SU-DHL-6 (cell line): Measurements from ENCODE around the gene OR10A3.

Experiments used
- H2AFZ ChIP-seq: fragments of 200-600 bp; sonication (generic); 2 replicates; pipeline ENCODE4 v1.6.1; 2014; ENCODE audit warnings: low read depth, mild to moderate bottlenecking, moderate library complexity, mixed read lengths, antibody characterized with exemption, low read length; ENCODE audit not compliant: severe bottlenecking
- H3F3A ChIP-seq: fragments of 200-600 bp; shearing (Covaris generic); 2 replicates; pipeline ENCODE4 v1.6.0; 2016; ENCODE audit warnings: antibody characterized with exemption, mild to moderate bottlenecking; ENCODE audit not compliant: insufficient read depth
- H3K27ac ChIP-seq: fragments of 200-600 bp; sonication (generic); 2 replicates; pipeline ENCODE4 v1.5.1; 2016; ENCODE audit warnings: low read depth, mild to moderate bottlenecking, low read length, moderate library complexity, mixed read lengths
- H3K27me3 ChIP-seq: fragments of 200-600 bp; sonication (generic), shearing (Covaris generic); 2 replicates; pipeline ENCODE4 v1.6.0; 2014; ENCODE audit warnings: mild to moderate bottlenecking, low read length
- H3K36me3 ChIP-seq: fragments of 200-600 bp; sonication (generic); 2 replicates; pipeline ENCODE4 v1.6.1; 2014; ENCODE audit warnings: mild to moderate bottlenecking, low read length, mixed read lengths
- H3K4me2 ChIP-seq: fragments of 300-600, 200-600 bp; shearing (Covaris generic), sonication (generic); 2 replicates; pipeline ENCODE4 v1.6.0; 2014; ENCODE audit warnings: low read length, low read depth, mild to moderate bottlenecking; ENCODE audit not compliant: poor library complexity, severe bottlenecking
- H3K4me3 ChIP-seq: fragments of 200-600 bp; sonication (generic); 2 replicates; pipeline ENCODE4 v1.5.1; 2014; ENCODE audit warnings: antibody characterized with exemption, low read length, mild to moderate bottlenecking, mixed read lengths; ENCODE audit not compliant: insufficient read depth, poor library complexity, severe bottlenecking
- H3K79me2 ChIP-seq: fragments of 200-600 bp; sonication (generic); 2 replicates; pipeline ENCODE4 v1.6.1; 2014; ENCODE audit warnings: mild to moderate bottlenecking, low read length, moderate library complexity; ENCODE audit not compliant: insufficient read depth
- H3K9ac ChIP-seq: fragments of 200-600 bp; sonication (generic); 2 replicates; pipeline ENCODE4 v1.7.0; 2014; ENCODE audit warnings: mild to moderate bottlenecking, low read length
- H3K9me2 ChIP-seq: fragments of 200-600 bp; sonication (generic); replicated peaks from 2 replicates; pipeline ENCODE4 v1.6.1; 2014; ENCODE audit warnings: low read length; ENCODE audit not compliant: insufficient read depth
- H3K9me3 ChIP-seq: fragments of 200-600 bp; sonication (generic); 2 replicates; pipeline ENCODE4 v1.6.1; 2014; ENCODE audit warnings: low read length, mixed read lengths; ENCODE audit not compliant: insufficient read depth
- H4K20me1 ChIP-seq: fragments of 200-600 bp; sonication (generic); 2 replicates; pipeline ENCODE4 v1.6.1; 2014; ENCODE audit warnings: low read depth, mild to moderate bottlenecking, antibody characterized with exemption, low read length, moderate library complexity, mixed read lengths
- EZH2phosphoT487 ChIP-seq: fragments of 200-600 bp; sonication (generic), shearing (Covaris generic); conservative IDR thresholded peaks from 2 replicates; pipeline ENCODE4 v1.6.1; 2018; ENCODE audit warnings: mild to moderate bottlenecking, antibody characterized with exemption, low read length, moderate library complexity, mixed read lengths
- TF ChIP-seq, protein P1 (sequence below): fragments of 200-600 bp; sonication (generic); IDR thresholded peaks from one replicate; pipeline ENCODE4 v1.5.1; 2017; ENCODE audit warnings: antibody characterized with exemption, mild to moderate bottlenecking, low read length, moderate library complexity; ENCODE audit not compliant: insufficient read depth, poor library complexity, severe bottlenecking

Gene OR10A3

DNA sequence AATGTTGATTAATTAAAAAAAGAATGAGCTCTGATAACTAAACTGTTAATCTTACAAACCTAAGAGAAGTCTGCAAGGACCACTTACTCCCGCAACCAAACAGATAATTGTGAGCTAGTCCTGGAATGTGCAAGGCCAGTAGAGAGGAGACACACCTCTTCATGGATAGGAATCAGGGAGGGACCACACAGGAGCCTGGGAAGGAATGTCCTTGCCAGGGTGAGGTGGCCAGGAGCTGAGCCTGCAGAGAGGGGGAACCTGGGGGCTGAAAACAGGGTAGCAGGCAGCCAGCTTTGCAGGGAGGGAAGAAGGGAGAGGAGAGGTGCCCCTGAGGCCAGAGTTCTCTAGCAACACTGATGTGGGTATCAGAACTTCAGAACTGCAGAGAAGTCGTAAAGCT, 33.2 kb upstream of the OR10A3 start:
- Histone ChIP-seq H3K36me3 (no peaks in the 10 kb centered on the region), H3K9ac (no peak overlapping the region), H3K4me2 (no peak overlapping the region), H3K79me2 (no peaks in the 10 kb centered on the region), H3F3A (no peaks in the 10 kb centered on the region), H2AFZ (no peak overlapping the region), H3K27ac (no peak overlapping the region), H3K9me3 (no peaks in the 10 kb centered on the region), H3K4me3 (no peak overlapping the region), H3K9me2 (no peaks in the 10 kb centered on the region), H3K27me3 (no peaks in the 10 kb centered on the region), H4K20me1 (no peaks in the 10 kb centered on the region)
- TF ChIP-seq, protein P1, sequence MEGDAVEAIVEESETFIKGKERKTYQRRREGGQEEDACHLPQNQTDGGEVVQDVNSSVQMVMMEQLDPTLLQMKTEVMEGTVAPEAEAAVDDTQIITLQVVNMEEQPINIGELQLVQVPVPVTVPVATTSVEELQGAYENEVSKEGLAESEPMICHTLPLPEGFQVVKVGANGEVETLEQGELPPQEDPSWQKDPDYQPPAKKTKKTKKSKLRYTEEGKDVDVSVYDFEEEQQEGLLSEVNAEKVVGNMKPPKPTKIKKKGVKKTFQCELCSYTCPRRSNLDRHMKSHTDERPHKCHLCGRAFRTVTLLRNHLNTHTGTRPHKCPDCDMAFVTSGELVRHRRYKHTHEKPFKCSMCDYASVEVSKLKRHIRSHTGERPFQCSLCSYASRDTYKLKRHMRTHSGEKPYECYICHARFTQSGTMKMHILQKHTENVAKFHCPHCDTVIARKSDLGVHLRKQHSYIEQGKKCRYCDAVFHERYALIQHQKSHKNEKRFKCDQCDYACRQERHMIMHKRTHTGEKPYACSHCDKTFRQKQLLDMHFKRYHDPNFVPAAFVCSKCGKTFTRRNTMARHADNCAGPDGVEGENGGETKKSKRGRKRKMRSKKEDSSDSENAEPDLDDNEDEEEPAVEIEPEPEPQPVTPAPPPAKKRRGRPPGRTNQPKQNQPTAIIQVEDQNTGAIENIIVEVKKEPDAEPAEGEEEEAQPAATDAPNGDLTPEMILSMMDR = no peak
- TF ChIP-seq EZH2phosphoT487 = no peak

DNA sequence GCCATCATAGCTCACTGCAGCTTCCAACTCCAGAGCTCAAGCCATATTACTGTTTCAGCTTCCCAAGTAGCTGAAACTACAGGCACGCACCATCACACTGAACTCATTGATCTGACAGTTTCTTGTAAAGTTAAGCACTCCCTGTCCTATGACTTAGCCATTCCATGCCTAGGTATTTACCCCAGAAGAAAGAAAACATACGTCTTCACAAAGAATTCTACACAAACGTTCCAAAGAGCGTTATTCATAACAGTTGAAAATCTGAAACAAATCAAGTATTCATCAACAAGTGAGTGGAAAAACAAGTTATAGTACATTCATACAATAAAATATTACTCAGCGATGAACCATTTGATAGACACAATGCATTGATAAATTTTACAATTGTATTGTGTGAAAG, 31.5 kb upstream of the OR10A3 start:
- no peaks in the 10 kb centered on the region for H3K27me3 ChIP-seq
- TF ChIP-seq, protein P1 = no peak
- TF ChIP-seq EZH2phosphoT487 = no peak
- no peak overlapping the region for H3K27ac ChIP-seq

DNA sequence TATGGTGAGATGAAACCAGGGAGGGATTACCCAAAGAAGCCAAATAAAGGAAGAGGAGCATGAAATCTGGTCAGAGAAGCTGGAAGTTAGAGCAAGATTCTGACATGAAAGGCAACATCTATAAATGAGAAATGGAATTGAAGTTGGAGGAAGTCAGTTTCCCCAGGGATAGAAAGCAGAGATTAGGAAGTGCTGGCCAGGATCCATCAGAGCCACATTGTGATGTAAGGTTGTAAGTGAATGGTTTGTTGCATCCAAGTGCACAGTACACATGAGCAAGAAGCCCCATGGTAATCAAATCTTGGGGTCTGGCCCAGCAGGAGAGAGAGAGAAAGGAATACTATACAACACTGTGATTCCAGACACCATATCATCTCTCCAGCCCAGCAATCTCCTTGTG, 30.3 kb upstream of the OR10A3 start:
- Histone ChIP-seq H3K27me3 (no peaks in the 10 kb centered on the region), H3F3A (no peaks in the 10 kb centered on the region), H3K79me2 (no peaks in the 10 kb centered on the region), H3K9ac (no peak overlapping the region), H3K9me2 (no peaks in the 10 kb centered on the region), H3K4me2 (no peak overlapping the region), H2AFZ (no peak overlapping the region), H4K20me1 (no peaks in the 10 kb centered on the region), H3K36me3 (no peaks in the 10 kb centered on the region), H3K9me3 (no peaks in the 10 kb centered on the region), H3K27ac (no peak overlapping the region), H3K4me3 (no peak overlapping the region)
- TF ChIP-seq EZH2phosphoT487 = no peak
- TF ChIP-seq, protein P1 = no peak

More for the DNA sequence above, 31.5 kb upstream of the OR10A3 start:
- no peaks in the 10 kb centered on the region for H3K9me2 ChIP-seq
- no peak overlapping the region for H3K4me2 ChIP-seq
- no peak overlapping the region for H3K9ac ChIP-seq
- H3K9me3 ChIP-seq = no peaks in the 10 kb centered on the region
- no peaks in the 10 kb centered on the region for H3K36me3 ChIP-seq
- H3F3A ChIP-seq = no peaks in the 10 kb centered on the region
- H4K20me1 ChIP-seq = no peaks in the 10 kb centered on the region
- no peaks in the 10 kb centered on the region for H3K79me2 ChIP-seq
- H2AFZ ChIP-seq = no peak overlapping the region
- H3K4me3 ChIP-seq = no peak overlapping the region
